HFFc6 (cell line): ENCODE measurements around the gene DPH5. TPM values are rescaled to one million over a fixed set of nuclear protein-coding genes. Genes with fewer than 3 reads are reported as not detected.

Experiments used
- DNase-seq: peaks from one replicate; pipeline ENCODE4 v3.0.0-alpha.2; 2018
- H3K27ac Mint-ChIP-seq: 2 replicates; pipeline ENCODE4 v1.8.0; 2020; ENCODE audit warnings: mild to moderate bottlenecking, mixed read lengths
- H3K27me3 Mint-ChIP-seq: 2 replicates; pipeline ENCODE4 v1.8.0; 2021; ENCODE audit warnings: mild to moderate bottlenecking, moderate library complexity, mixed read lengths; ENCODE audit not compliant: insufficient read depth
- H3K36me3 Mint-ChIP-seq: 2 replicates; pipeline ENCODE4 v1.8.0; 2021; ENCODE audit warnings: low read depth, mixed read lengths
- H3K4me1 Mint-ChIP-seq: 2 replicates; pipeline ENCODE4 v1.8.0; 2020; ENCODE audit warnings: low read depth, mixed read lengths
- H3K4me3 Mint-ChIP-seq: 2 replicates; pipeline ENCODE4 v1.8.0; 2020; ENCODE audit warnings: mild to moderate bottlenecking, moderate library complexity, mixed read lengths
- H3K9me3 Mint-ChIP-seq: 2 replicates; pipeline ENCODE4 v1.8.0; 2020; ENCODE audit warnings: mild to moderate bottlenecking, mixed read lengths
- total RNA-seq, 6 experiments: library from RNA; stranded (reverse); fragmentation: NEBNext Ultra II Directional; extraction: Animal tissue kit (Norgen Biotek cat#: 25700); gene quantifications; 2 replicates in 1 of 6; 3 replicates in 5 of 6; pipeline ENCODE4 v1.2.3, GENCODE V29; 2021
- TF ChIP-seq, protein P1 (sequence below): fragments of 200-600 bp; sonication (generic); IDR thresholded peaks from 2 replicates; pipeline ENCODE4 v1.5.0; 2021; ENCODE audit warnings: antibody characterized with exemption, mild to moderate bottlenecking

Gene DPH5
- total RNA-seq, 6 experiments from 2014 or later: 38.1 to 49.8 (median 39.3) TPM

DNA sequence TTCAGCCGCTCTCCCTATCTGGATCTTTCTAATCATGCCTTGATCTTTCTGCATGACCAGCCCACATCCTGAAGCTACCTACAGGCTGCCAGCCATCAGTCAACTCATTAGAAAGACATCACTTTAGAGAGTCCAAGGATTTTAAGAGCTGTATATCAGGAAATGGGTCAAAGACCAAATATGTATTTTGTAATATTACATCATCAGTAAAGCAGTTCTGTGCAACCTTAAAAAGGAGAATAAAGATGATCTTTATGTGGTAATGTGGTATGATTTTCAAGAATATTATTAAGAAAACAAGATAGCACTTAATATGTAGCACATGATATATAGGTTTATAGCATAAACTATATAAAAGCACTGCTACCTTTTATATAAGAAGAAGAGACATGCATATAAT is 82.1 kb downstream of the DPH5 start:
- Mint-ChIP-seq H3K4me1 (peaks cover 18% of the 10 kb centered on the region), H3K27me3 (no peaks in the 10 kb centered on the region; the same call in none of the 2 replicates), H3K4me3 (no peak overlapping the region), H3K9me3 (no peaks in the 10 kb centered on the region; the same call in 1 of the 2 replicates), H3K27ac (peak overlapping the region; percentile 7; the same call in 1 of the 2 replicates), H3K36me3 (peaks cover 70% of the 10 kb centered on the region)
- no peak for DNase-seq
- TF ChIP-seq, protein P1, sequence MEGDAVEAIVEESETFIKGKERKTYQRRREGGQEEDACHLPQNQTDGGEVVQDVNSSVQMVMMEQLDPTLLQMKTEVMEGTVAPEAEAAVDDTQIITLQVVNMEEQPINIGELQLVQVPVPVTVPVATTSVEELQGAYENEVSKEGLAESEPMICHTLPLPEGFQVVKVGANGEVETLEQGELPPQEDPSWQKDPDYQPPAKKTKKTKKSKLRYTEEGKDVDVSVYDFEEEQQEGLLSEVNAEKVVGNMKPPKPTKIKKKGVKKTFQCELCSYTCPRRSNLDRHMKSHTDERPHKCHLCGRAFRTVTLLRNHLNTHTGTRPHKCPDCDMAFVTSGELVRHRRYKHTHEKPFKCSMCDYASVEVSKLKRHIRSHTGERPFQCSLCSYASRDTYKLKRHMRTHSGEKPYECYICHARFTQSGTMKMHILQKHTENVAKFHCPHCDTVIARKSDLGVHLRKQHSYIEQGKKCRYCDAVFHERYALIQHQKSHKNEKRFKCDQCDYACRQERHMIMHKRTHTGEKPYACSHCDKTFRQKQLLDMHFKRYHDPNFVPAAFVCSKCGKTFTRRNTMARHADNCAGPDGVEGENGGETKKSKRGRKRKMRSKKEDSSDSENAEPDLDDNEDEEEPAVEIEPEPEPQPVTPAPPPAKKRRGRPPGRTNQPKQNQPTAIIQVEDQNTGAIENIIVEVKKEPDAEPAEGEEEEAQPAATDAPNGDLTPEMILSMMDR: no peak

DNA sequence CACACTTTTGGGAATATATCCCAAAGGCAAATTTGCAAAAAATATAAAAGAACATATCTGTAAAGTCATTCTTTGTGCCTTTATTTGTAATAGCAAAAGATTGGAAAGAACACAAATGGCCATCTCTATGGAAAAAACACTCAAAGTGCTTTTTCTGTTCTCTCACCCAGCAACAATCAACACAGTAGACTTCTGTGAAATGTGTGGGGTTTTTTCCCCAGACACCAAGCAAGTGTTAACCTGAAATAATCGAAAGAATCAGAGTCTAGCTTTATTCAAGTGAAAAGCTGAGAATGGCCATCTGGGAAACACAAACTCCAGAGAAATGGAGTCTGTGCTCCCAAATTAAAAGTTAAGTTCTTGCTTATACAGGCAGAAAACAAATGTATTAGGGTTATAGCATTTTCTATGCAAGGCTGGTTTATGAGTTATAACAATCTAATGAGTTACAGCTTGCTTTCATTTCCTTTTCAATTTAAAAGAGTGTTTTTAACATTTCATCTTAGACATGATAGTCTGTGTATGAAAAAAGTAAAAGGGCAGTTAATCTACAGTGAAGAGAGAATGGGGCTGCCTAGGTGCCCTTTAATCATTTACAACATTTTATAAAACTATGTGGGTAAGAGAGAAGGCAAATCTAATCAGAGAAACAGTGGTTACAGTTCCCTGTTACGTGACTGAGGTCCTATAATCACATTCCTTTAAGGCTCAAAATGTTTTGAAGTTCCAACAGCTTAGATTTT is 83.1 kb downstream of the DPH5 start:
- Mint-ChIP-seq H3K27ac (no peak overlapping the region), H3K27me3 (no peaks in the 10 kb centered on the region; the same call in none of the 2 replicates), H3K4me3 (no peak overlapping the region), H3K36me3 (peaks cover 63% of the 10 kb centered on the region), H3K4me1 (peaks cover 14% of the 10 kb centered on the region), H3K9me3 (no peaks in the 10 kb centered on the region)
- TF ChIP-seq, protein P1: no peak
- no peak for DNase-seq

- H3K4me1 Mint-ChIP-seq: peaks cover 14% of the 10 kb centered on the region
- no peak overlapping the region for H3K27ac Mint-ChIP-seq
- DNase-seq: no peak
- H3K27me3 Mint-ChIP-seq: no peaks in the 10 kb centered on the region; the same call in none of the 2 replicates
- H3K4me3 Mint-ChIP-seq: no peak overlapping the region
- peaks cover 55% of the 10 kb centered on the region for H3K36me3 Mint-ChIP-seq
- TF ChIP-seq, protein P1: no peak
- H3K9me3 Mint-ChIP-seq: no peaks in the 10 kb centered on the region
Measured at GRCh38 chr1:100941580-100942216, 83.9 kb downstream of the DPH5 start.

DNA sequence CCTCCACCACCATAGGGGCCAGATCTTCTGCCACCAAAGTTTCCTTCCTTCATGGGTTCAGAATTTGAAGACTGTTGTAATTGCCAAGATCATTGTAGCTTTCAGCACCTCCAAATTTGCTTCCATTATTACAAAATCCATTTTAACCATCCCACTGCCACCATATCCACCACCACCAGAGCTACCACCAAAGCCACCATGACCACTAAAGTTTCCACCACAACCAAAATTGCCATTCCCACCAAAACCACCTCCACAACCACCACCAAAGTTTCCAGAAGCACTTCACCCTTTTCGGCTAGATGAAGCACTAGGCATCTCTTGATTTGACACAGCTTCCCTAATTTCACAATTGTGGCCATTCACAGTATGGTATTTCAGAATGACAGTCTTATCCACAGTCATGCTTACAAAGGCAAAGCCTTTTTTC is 84.5 kb downstream of the DPH5 start:
- Mint-ChIP-seq H3K9me3 (no peaks in the 10 kb centered on the region), H3K27ac (no peak overlapping the region), H3K4me1 (peaks cover 14% of the 10 kb centered on the region), H3K27me3 (no peaks in the 10 kb centered on the region; the same call in none of the 2 replicates), H3K36me3 (peaks cover 53% of the 10 kb centered on the region), H3K4me3 (no peak overlapping the region)
- DNase-seq: no peak
- TF ChIP-seq, protein P1: no peak

Other genes starting within 250 kb of the DPH5 start
- gene EXTL2, start 130.9 kb downstream of the DPH5 start, total RNA-seq: 10 to 100 TPM; 17.8 to 27.1 (median 23.3) TPM
- gene SLC30A7, start 129.7 kb downstream of the DPH5 start, total RNA-seq: 10 to 100 TPM; 27.7 to 36.8 (median 34.8) TPM
- gene S1PR1, start 211.2 kb upstream of the DPH5 start, total RNA-seq: 10 to 100 TPM in 2 of 6 experiments, 1 to 10 TPM in 4; 6.0 to 10.2 (median 8.9) TPM